RWPE2 (cell line): Measurements from ENCODE around the gene TCP11.

Experiments
- ATAC-seq: fragments of 200-7000 bp; cut with Tn5 transposase; 3 replicates; pipeline ENCODE4 v1.9.1; 2021; ENCODE audit warnings: low read depth
- DNase-seq: peaks from one replicate; pipeline ENCODE4 v3.0.0-alpha.2; 2020; ENCODE audit warnings: low spot score
- H3K27ac ChIP-seq: fragments of 450-650 bp; 2 replicates; pipeline ENCODE4 v1.5.1; 2017; ENCODE audit warnings: mild to moderate bottlenecking; ENCODE audit not compliant: poor library complexity, severe bottlenecking
- H3K27me3 ChIP-seq: fragments of 250-450 bp; sonication (Bioruptor Pico); 2 replicates; pipeline ENCODE4 v1.5.1; 2021; ENCODE audit warnings: mild to moderate bottlenecking, moderate library complexity; ENCODE audit not compliant: insufficient read depth, poor library complexity, severe bottlenecking
- H3K36me3 ChIP-seq: fragments of 250-450 bp; sonication (Bioruptor Pico); 2 replicates; pipeline ENCODE4 v1.5.1; 2020; ENCODE audit warnings: low read depth, mild to moderate bottlenecking, moderate library complexity
- H3K4me1 ChIP-seq: fragments of 250-450 bp; sonication (Bioruptor Pico); 2 replicates; pipeline ENCODE4 v1.5.1; 2021; ENCODE audit warnings: mild to moderate bottlenecking, moderate library complexity; ENCODE audit not compliant: insufficient read depth, poor library complexity, severe bottlenecking
- H3K4me3 ChIP-seq: fragments of 250-450 bp; sonication (Bioruptor Pico); 2 replicates; pipeline ENCODE4 v1.5.1; 2021; ENCODE audit warnings: mild to moderate bottlenecking, moderate library complexity; ENCODE audit not compliant: severe bottlenecking
- H3K9me3 ChIP-seq: fragments of 250-450 bp; sonication (Bioruptor Pico); 2 replicates; pipeline ENCODE4 v1.5.1; 2021; ENCODE audit warnings: mild to moderate bottlenecking, moderate library complexity; ENCODE audit not compliant: severe bottlenecking
- TF ChIP-seq, protein P1 (sequence below): fragments of 450-650 bp; IDR thresholded peaks from one replicate; pipeline ENCODE4 v1.5.1; 2017; ENCODE audit warnings: mild to moderate bottlenecking, moderate library complexity; ENCODE audit not compliant: poor library complexity, severe bottlenecking

TCP11 gene

DNA sequence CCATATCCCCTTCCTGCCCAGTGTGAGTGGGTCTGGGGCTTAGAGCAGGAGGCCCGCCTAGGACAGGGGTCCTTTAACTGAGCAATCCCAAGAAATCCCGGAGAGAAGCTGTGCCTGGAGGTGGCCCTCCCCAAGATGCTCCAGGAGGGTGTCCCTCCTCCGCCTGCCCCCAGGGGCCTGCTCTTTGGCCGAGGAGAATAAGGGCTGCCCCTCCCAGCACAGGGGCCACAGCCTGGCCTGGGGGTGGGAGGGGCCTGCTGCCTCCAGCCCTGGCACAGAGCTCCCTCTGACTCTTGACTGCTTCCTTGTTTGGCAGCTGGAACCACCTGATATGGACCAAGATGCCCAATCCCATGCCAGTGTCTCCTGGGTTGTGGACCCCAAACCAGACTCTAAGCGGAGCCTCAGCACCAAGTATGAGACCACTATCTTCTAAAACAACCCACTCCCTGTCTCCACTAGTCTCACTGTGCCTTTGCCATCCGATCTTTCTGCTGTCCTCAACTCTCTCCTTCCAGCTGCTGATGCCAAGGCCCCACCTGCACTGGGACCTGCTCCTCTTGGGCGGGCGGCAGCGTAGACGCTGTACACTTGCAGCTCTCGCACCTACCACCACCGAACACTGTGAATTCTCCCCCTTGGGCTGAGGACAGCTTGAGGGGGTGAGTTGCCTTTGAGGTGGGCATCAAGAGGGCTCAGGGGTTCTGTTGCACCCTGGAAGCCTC lies 54.3 kb downstream of the TCP11 start:
- H3K4me1 ChIP-seq: no peaks in the 10 kb centered on the region
- TF ChIP-seq, protein P1, sequence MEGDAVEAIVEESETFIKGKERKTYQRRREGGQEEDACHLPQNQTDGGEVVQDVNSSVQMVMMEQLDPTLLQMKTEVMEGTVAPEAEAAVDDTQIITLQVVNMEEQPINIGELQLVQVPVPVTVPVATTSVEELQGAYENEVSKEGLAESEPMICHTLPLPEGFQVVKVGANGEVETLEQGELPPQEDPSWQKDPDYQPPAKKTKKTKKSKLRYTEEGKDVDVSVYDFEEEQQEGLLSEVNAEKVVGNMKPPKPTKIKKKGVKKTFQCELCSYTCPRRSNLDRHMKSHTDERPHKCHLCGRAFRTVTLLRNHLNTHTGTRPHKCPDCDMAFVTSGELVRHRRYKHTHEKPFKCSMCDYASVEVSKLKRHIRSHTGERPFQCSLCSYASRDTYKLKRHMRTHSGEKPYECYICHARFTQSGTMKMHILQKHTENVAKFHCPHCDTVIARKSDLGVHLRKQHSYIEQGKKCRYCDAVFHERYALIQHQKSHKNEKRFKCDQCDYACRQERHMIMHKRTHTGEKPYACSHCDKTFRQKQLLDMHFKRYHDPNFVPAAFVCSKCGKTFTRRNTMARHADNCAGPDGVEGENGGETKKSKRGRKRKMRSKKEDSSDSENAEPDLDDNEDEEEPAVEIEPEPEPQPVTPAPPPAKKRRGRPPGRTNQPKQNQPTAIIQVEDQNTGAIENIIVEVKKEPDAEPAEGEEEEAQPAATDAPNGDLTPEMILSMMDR: no peak
- no peak for ATAC-seq
- no peaks in the 10 kb centered on the region for H3K27me3 ChIP-seq
- no peaks in the 10 kb centered on the region for H3K9me3 ChIP-seq
- H3K27ac ChIP-seq: no peak overlapping the region
- H3K36me3 ChIP-seq: 0 out of 2 replicates have a peak, but pooled peaks cover 9% of the 10 kb centered on the region
- DNase-seq: no peak
- no peak overlapping the region for H3K4me3 ChIP-seq

DNA sequence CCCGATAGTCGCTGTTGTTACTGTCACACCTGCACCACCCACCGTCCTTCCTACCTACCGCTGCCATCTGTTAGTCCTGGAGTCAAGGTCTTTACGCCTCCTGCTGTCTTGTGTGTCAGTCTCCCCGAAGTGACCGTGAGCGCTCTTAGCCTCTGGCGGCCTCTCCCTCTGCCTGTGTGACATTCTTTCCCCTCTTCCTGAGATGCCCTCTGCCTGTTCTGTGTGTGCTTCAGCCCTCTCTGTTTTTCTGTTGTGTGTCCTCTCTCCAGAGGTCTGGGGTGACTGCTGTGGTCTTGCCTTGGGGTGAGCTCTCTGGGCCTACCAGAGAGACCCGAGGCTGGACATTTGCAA lies 54.9 kb downstream of the TCP11 start:
- Histone ChIP-seq H3K27ac (no peak overlapping the region), H3K4me3 (no peak overlapping the region), H3K36me3 (0 out of 2 replicates have a peak, but pooled peaks cover 9% of the 10 kb centered on the region), H3K9me3 (no peaks in the 10 kb centered on the region), H3K27me3 (no peaks in the 10 kb centered on the region), H3K4me1 (no peaks in the 10 kb centered on the region)
- no peak for ATAC-seq
- DNase-seq: no peak
- TF ChIP-seq, protein P1: no peak

DNA sequence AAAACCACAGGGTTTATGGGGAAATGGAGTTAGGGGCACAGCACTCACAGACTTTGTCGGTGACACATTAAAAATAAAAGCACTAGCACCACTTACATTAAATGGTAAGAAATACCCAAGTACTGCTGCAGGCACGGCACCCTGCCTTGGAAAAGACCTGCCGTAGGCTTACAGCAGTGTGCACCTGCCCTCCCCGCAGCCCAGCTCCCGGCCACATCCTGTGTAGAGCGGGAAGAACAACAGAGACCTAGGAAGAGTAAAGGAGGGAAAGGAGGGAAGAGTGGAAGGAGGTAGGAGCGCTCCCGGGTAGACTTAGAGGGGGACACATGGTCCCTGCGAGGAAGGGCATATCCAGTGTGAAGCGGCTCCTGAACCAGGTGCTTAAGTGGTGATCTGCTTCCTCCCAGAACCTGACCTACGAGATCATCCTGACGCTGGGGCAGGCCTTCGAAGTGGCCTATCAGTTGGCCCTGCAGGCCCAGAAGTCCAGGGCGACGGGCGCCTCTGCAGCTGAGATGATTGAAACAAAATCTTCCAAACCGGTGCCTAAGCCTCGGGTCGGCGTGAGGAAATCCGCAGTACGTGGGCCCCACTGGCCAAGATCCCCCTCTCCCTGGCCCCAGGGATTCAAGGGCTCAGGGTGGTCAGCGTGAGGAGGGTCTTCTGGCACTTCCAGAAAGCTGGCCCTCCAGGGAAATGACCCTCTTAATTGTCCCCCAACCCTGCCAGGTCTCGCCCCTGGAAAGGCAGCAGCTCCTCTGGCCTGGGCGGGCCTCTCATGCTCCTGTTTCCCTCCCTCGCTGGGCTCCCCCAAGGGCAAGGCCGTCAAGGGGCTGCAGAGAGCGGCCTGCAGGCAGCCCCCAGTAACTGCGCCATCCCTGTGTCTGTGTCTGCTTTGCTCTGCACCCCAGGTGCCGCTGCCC lies 55.5 kb downstream of the TCP11 start:
- no peak for ATAC-seq
- H3K4me1 ChIP-seq: no peaks in the 10 kb centered on the region

DNA sequence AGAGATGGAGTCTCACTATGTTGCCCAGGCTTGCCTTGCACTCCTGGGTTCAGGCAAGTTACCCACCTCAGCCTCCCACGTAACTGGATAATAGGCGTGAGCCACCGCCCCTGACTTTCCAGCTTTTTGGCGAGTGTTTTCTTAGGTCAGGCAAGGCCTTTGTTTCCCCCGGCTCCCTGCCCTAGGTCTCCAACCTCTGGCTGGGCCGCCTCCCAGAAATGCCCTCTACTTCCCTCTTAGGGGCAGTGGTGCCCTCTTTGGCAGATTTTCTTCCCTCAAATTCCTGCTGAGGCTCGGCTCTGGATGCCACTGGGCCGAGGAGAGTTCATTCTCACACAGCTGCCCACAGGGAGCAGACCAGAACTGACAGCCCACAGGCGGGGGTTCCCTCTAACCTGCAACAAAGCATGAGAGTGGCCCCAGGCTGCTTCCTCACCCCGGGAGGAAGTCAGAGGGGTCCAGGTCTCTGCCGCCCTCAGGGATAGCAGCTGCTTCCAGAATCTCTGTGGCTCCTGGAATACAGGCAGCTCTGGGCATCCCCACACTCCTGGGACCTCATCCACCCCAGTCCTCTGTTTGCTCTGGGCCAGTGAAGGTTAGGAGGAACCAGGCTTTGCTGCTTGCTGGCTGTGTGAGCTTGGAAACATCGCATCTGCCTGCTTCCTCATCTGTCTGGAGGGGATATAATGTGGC lies 56.5 kb downstream of the TCP11 start:
- ATAC-seq (no peak), DNase-seq (peak; percentile 35)
- no peaks in the 10 kb centered on the region for H3K4me1 ChIP-seq

More for the DNA sequence above, 55.5 kb downstream of the TCP11 start:
- Histone ChIP-seq H3K9me3 (no peaks in the 10 kb centered on the region), H3K27ac (no peak overlapping the region), H3K36me3 (0 out of 2 replicates have a peak, but pooled peaks cover 9% of the 10 kb centered on the region), H3K27me3 (no peaks in the 10 kb centered on the region), H3K4me3 (no peak overlapping the region)
- DNase-seq: no peak
- TF ChIP-seq, protein P1: no peak

More for the DNA sequence above, 56.5 kb downstream of the TCP11 start:
- Histone ChIP-seq H3K27ac (no peak overlapping the region), H3K27me3 (no peaks in the 10 kb centered on the region), H3K4me3 (no peak overlapping the region), H3K36me3 (peaks cover 13% of the 10 kb centered on the region; the same call in 1 of the 2 replicates), H3K9me3 (no peaks in the 10 kb centered on the region)
- TF ChIP-seq, protein P1: no peak
